Measurements from ENCODE around the gene RPL6. TPM values are rescaled to one million over a fixed set of nuclear protein-coding genes. Genes with fewer than 3 reads are reported as not detected.
"Not testable (repeated sequence)": the region's sequence is repeated elsewhere in the genome, so short reads cannot be mapped to it uniquely, and the experiment has no call there.

The RPL6 gene
- total RNA-seq (2014; rRNA removed; shearing (Covaris generic)): 1,848 and 2,042 TPM in 2 replicates
- 2,674 and 2,764 TPM in 2 replicates for polyA plus RNA-seq (2015; cell fraction: cytosol; rRNA removed)
- polyA plus RNA-seq (2015; cell fraction: nucleus; rRNA removed): 1,298 and 1,317 TPM in 2 replicates

GRCh38 chr12:112409064-112409905, at the start of gene RPL6:
RPL6 (minus strand) TSS chr12:112409605; CDS start chr12:112408656, 949 bp downstream.
- peak; percentile 93 for DNase-seq (ENCODE audit: low read depth)

- no peak for DNase-seq (ENCODE audit: low read depth)
These were observed 49.3 kb upstream of the RPL6 start for GRCh38 chr12:112458751-112459150.

GRCh38 chr12:112458330-112458729, 48.9 kb upstream of the RPL6 start:
- no peak for DNase-seq (ENCODE audit: low read depth)

GRCh38 chr12:112457142-112457541, 47.7 kb upstream of the RPL6 start:
- not testable (repeated sequence) for DNase-seq (ENCODE audit: low read depth)

DNA sequence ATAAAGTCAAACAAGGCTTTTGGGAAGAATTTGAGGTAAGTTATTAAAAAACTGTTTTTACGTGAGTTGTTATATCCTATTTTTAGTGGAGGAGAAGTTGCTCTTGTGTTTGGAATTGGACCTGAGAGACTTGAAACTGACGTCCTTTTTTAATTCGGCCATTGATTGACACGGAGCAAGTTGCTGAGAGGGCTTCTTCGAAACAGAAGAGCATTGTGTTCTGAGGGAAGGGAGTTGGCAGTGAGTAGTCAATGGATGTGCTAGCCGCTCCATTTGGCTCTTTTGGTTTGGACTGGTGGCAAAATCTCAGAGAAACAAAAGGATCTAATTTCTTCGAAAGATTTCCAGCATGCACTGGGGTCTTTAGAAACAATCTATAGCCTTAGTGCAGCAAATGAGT, 46.6 kb upstream of the RPL6 start:
- no peak for DNase-seq (ENCODE audit: low read depth)

DNA sequence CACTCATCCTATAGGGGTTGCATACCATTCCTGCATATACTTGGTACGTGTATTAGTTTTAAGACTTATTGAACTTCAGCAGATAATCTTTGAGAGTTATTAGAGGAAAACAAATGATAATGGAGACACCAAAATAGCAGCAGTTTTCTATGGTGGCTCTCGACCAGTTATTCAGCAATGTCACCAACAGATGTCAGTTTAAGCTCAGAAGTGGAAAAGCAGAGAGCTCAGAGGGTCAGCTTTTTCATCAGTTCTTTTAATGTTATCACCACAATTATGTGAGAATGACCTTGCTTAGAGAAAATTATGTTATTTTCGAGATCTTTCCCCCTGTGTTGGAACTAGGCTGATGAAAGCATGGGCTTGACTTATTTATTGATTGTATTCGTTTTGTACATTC, 41.3 kb upstream of the RPL6 start:
- DNase-seq (ENCODE audit: low read depth): no peak

DNA sequence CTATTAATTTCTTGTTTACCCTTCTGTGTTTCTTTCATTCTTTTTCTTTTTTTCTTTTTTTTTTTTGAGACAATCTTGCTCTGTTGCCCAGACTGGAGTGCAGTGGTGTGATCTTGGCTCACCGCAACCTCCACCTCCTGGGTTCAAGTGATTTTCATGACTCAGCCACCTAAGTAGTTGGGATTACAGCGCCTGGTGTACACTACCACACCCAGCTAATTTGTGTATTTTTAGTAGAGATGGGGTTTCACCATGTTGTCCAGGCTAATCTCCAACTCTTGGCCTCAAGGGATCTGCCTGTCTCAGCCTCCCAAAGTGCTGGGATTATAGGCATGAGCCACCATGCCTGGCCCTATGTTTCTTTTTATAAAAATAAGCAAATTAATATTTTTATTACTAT, 38.8 kb upstream of the RPL6 start:
- DNase-seq (ENCODE audit: low read depth): not testable (repeated sequence)

DNA sequence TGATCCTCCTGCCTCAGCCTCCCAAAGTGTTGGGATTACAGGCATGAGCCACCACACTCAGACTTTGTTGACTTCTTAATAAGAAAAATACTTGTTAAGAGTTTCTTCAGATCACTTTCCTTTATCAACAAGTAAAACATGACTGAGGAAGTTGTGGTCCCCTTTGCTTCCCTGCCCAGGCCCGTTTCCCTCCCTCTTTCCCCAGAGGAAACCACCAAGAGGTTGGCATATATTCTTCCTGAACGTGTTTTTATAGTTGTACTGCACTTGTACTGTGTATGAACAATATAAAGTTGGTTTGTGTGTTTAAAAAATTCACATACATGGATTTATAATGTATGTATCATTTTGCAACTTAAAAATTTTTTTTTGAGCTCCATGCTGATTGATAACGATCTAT, 37.7 kb upstream of the RPL6 start:
- DNase-seq (ENCODE audit: low read depth): no peak

DNA sequence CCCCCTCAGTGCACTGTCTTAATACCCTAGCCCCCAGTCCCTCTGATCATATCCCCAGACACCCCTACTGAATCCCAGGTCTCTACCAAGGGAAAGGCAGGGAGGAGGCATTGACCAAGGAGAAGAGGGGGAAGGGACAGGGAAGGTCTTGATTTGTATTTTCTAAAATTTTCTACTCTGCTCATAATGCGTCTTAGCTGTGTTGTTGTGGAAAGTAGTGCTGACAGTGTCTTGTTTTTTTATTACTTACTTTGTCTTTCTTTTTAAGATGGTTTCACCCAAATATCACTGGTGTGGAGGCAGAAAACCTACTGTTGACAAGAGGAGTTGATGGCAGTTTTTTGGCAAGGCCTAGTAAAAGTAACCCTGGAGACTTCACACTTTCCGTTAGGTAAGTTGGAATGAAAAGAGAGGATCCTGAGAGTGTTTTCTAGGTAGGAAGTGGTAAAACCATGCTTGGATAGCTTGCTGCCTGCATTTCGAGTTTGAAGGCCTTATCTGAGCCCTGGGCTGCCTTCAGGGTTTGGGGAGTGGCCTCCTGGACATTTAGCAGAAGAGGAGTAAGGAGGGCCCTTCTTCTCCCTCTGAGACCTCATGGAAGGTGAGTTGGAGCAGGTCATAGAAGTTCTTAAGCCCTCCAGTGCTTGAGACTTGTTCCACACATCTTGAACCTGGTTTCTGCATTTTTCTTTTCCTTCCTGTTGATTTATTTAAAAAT, 36.8 kb upstream of the RPL6 start:
- DNase-seq (ENCODE audit: low read depth): no peak

- no peak for DNase-seq (ENCODE audit: low read depth)
These were observed 34.5 kb upstream of the RPL6 start for GRCh38 chr12:112443916-112444315.

- DNase-seq (ENCODE audit: low read depth): not testable (repeated sequence)
These were observed 31.2 kb upstream of the RPL6 start for GRCh38 chr12:112440653-112441052.

DNA sequence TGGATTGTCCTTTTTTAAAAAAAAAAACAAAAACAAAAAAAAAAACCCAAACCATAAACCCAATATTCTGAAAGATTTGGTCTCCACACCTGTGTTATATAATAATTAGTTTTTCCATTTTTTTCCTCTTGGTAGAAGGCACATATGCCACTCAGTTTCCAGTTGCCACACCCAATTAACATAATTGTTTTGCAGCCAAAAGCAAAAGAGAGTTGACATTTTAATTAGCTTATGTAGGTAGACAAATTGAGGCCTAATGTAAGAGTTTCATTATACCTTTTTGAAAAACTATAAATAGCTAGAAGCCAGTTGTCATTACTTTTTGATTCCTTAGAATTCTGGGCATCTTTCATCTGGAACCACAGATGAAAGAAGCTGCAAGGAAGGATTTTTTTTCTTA, 30.4 kb upstream of the RPL6 start:
- DNase-seq (ENCODE audit: low read depth): no peak

DNA sequence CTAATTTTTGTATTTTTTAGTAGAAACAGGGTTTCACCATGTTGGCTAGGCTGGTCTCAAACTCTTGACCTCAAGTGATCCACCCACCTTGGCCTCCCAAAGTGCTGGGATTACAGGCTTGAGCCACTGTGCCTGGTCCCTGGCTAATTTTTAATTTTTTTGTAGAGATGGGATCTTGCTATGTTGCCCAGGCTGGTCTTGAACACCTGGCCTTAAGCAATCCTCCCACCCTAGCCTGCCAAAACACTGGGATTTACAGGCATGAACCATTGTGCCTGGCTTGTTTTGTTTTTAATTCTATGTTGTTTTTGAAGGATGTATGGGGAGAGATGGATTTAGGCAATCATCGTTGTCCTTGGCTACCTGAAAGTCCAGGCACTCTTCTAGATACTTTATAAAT, 29.2 kb upstream of the RPL6 start:
- DNase-seq (ENCODE audit: low read depth): not testable (repeated sequence)

DNA sequence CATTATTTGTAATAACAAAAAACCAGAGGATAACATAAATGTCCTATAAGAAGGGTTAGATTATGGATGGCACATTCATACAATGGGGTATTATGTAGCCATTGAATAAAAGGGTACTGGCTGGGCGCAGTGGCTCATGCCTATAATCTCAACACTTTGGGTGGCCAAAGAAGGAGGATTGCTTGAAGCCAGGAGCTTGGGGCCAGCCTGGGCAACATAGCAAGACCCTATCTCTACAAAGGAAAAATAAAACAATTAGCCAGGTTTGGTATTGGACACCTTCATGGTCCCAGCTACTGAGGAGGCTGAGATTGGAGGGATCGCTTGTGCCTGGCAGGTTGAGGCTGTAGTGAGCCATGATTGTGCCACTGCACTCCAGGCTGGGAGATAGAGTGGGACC, 24.1 kb upstream of the RPL6 start:
- no peak for DNase-seq (ENCODE audit: low read depth)

DNA sequence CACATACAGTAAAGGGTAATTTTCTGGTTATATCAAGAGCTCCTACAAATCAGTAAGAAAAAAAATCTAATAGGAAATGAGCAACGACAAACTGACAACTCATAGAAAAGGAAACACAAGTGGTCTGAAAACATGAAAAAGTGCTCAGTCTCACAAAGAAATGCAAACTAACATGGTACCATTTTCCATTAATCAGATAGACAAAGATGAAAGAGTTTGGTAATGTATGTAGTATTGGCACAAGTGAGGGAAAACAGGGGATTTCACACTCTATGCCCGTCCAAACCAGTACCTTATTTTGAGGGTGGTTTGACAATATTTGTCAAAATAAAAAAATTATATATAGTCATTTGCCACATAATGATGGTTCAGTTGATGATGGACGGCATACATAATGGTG, 22.6 kb upstream of the RPL6 start:
- DNase-seq (ENCODE audit: low read depth): no peak

DNA sequence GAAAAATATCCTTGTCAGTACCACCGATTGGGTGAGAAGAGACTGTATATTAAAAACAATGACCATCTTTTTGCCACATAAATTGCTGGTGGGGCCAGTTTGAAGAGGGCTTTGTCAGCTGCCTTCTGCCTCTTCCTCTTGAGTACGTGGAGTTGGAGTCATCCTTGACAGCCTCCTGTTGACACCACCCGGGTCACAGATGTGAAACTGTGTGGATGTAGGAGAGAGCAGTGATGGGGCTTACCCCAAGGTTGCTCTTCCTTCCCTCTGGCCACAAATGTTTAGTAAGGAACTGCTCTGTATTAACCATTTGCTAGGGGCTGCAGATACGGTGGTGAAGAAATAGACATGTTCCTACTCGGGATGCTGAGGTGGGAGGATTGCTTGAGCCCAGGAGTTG, 21.5 kb upstream of the RPL6 start:
- no peak for DNase-seq (ENCODE audit: low read depth)

- no peak for DNase-seq (ENCODE audit: low read depth)
These were observed 18.4 kb upstream of the RPL6 start for GRCh38 chr12:112427760-112428159.

DNA sequence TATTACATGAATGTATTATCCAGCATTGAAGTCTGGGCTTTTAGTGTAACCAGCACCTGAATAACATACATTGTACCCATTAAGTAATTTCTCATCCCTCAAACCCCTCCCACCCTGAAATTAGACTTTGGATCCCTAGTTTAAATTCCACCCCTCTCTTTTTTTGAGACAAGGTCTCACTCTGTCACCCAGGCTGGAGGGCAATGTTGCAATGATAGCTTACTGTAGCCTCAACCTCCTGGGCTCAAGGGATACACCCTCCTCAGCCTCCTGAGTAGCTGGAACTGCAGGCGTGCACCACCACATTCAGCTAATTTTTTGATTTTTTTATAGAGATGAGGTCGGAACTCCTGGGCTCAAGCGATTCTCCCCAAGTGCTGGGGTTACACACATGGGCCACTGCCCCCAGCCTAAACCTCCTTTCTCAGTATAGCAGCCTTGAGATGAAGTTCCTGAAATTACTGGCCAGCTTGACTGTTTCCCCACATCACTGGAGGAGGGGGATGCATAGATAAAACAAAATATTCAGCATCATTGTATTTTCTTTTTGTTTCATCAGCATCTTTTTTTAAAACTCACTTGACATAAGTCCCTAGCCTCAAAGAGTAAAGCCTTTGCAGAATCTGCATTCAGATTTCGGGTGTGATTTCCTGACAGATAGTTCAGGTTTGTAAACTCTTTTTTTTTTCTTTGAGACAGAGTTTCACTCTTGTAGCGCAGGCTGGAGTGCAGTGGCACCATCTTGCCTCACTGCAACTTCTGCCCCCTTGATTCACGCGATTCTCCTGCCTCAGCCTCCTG, 16.4 kb upstream of the RPL6 start:
- DNase-seq (ENCODE audit: low read depth): no peak

- no peak for DNase-seq (ENCODE audit: low read depth)
These were observed 14.7 kb upstream of the RPL6 start for GRCh38 chr12:112424126-112424525.

- DNase-seq (ENCODE audit: low read depth): no peak
These were observed 13.1 kb upstream of the RPL6 start for GRCh38 chr12:112422531-112422930.

GRCh38 chr12:112421363-112421762, 12.0 kb upstream of the RPL6 start:
- DNase-seq (ENCODE audit: low read depth): no peak

GRCh38 chr12:112420740-112421139, 11.3 kb upstream of the RPL6 start:
- DNase-seq (ENCODE audit: low read depth): no peak
